Adrenal gland (tissue), 12 donors: ENCODE data around the gene SPATA2L. TPM values are rescaled to one million over a fixed set of nuclear protein-coding genes. Genes with fewer than 3 reads are reported as not detected.

Source experiments
- DNase-seq, 7 donors: peaks; one replicate each; pipeline ENCODE4 v3.0.0-alpha.2; 2019 to 2020
- H3K27ac ChIP-seq, 5 donors: fragments of 200-600 bp; sonication (generic) in 4 of 5; 1 replicate in 3 of 5; 2 replicates in 2 of 5; pipeline versions ENCODE4 v1.5.1 to v1.8.0; 2016 to 2020; ENCODE audit warnings: mild to moderate bottlenecking in 1 of 5
- H3K27me3 ChIP-seq: fragments of 200-600 bp; 2 replicates; pipeline ENCODE4 v1.8.0; 2021
- H3K36me3 ChIP-seq, 2 donors: fragments of 200-600 bp; replicated peaks in 1 of 2; 1 replicate in 1 of 2; 2 replicates in 1 of 2; pipeline versions ENCODE4 v1.5.1 to v1.8.0; 2018 to 2022
- H3K4me1 ChIP-seq, 2 donors: fragments of 200-600 bp; replicated peaks in 1 of 2; 1 replicate in 1 of 2; 2 replicates in 1 of 2; pipeline versions ENCODE4 v1.5.1 to v1.8.0; 2018 to 2021
- H3K4me3 ChIP-seq, 4 donors: fragments of 200-600 bp; sonication (generic) in 3 of 4; one replicate each; pipeline ENCODE4 v1.5.1; 2016 to 2018
- H3K9me3 ChIP-seq, 3 donors: fragments of 200-600 bp; sonication (generic) in 1 of 3; replicated peaks in 1 of 3; 1 replicate in 2 of 3; 2 replicates in 1 of 3; pipeline versions ENCODE4 v1.5.1 to v1.8.0; 2016 to 2021
- POLR2A ChIP-seq, 2 donors: fragments of 450-650 bp; IDR thresholded peaks; one replicate each; pipeline ENCODE4 v1.6.1; 2017; ENCODE audit warnings: antibody characterized with exemption in 2 of 2, mild to moderate bottlenecking in 2 of 2, moderate library complexity in 1 of 2
- WGBS, 4 donors: extraction: QIAGEN DNeasy Blood & Tissue Kit in 2 of 4; methylation state at CpG; one replicate each; pipeline versions ENCODE4 v1.1.5 to v1.1.7; 2013 to 2017; 5-methylcytosine and 5-hydroxymethylcytosine counted together
- intact Hi-C, 2 donors: fragments of 100-400 bp; cut with DNase I; formaldehyde crosslinking; loops; one replicate each; pipeline versions ENCODE4 v1.14.1 to v1.15.0; 2022 to 2023
- polyA plus RNA-seq, 3 donors: library from polyadenylated mRNA; stranded (reverse); fragments of 200-250 nt in 2 of 3; fragments of 350-450 nt in 1 of 3; fragmentation: Illumina TruSeq in 1 of 3; extraction: RNeasy Lipid Tissue Mini Kit (QIAGEN cat#74804) in 1 of 3; gene quantifications; one replicate each; pipeline ENCODE4 v1.2.3, GENCODE V29; 2013 to 2014
- total RNA-seq, 9 donors: library from RNA; depleted of rRNA in 4 of 9; stranded (reverse); fragments of >200 nt in 4 of 9; fragments of 120-200 nt in 1 of 9; fragmentation: NEBNext Ultra II Directional in 1 of 9; extraction: Animal tissue kit (Norgen Biotek cat#: 25700) in 1 of 9; gene quantifications; one replicate each; pipeline versions ENCODE4 v1.1.0 to v1.2.4, GENCODE V29; 2013 to 2023
- TF ChIP-seq, protein P1 (sequence below), 6 experiments: fragments of 450-650 bp in 4 of 6; fragments of 200-600 bp in 2 of 6; sonication (generic) in 1 of 6; IDR thresholded peaks; 1 replicate in 5 of 6; 2 replicates in 1 of 6; pipeline versions ENCODE4 v1.5.1 to v1.8.0; 2016 to 2021; ENCODE audit warnings: antibody characterized with exemption in 6 of 6, mild to moderate bottlenecking in 2 of 6, moderate library complexity in 1 of 6
- donor health status: healthy with polysubstance abuse.
- donor health status: Bipolar disorder and iron deficiency.
- donor health status: DM: yes; HTN: yes; CAD: no.
- donor health status: DM: no; HTN: no; CAD: no.
- donor health status: DM: no; HTN: no; CAD: no.
- donor health status: DM: yes; HTN: yes; CAD: no.

Gene SPATA2L
- total and polyA plus RNA-seq, 12 donors: 0.20 to 29.4 (median 11.2) TPM

DNA sequence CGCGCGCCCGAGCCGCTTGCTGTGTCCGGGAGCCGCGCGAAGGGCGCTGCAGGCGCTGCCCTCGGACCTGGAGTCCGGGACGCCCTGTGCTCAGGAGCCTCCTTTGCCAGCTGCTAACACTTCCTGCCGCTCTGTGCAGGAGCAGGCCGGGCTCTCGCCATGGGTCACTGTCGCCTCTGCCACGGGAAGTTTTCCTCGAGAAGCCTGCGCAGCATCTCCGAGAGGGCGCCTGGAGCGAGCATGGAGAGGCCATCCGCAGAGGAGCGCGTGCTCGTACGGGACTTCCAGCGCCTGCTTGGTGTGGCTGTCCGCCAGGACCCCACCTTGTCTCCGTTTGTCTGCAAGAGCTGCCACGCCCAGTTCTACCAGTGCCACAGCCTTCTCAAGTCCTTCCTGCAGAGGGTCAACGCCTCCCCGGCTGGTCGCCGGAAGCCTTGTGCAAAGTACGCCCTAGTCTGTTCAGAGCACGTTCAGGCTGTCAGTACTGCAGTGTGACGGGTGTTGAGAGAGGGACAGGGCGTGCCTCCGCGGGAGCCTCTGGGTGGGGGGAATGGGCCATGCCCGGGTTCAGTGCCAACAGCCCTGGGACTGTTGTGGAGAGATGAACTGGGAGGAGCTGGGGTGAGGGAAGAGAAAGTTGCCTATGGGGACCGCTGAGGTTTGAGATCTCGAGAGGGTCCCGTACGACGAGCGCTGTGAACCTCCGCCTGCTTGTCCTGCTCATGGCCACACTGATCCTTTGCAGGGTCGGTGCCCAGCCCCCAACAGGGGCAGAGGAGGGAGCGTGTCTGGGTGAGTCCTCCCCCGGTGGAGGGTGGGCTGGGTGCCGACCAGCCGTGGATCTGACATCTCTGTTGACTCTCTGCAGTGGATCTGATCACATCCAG, 21.1 kb upstream of the SPATA2L start:
- Histone ChIP-seq H3K4me3 (peak overlapping the region in 2 of 4 donors; percentile 47 to 100), H3K4me1 (peaks cover 26 to 46% of the 10 kb centered on the region in 2 donors), H3K9me3 (no peaks in the 10 kb centered on the region), H3K27me3 (no peaks in the 10 kb centered on the region), H3K27ac (peak overlapping the region; percentile 92 to 99 (median 96)), H3K36me3 (peaks cover 0 to 42% of the 10 kb centered on the region in 2 donors)
- peak in 5 of 7 donors; percentile 48 to 85 (median 68) for DNase-seq
- intact Hi-C loops: no loop called here
- TF ChIP-seq, protein P1, sequence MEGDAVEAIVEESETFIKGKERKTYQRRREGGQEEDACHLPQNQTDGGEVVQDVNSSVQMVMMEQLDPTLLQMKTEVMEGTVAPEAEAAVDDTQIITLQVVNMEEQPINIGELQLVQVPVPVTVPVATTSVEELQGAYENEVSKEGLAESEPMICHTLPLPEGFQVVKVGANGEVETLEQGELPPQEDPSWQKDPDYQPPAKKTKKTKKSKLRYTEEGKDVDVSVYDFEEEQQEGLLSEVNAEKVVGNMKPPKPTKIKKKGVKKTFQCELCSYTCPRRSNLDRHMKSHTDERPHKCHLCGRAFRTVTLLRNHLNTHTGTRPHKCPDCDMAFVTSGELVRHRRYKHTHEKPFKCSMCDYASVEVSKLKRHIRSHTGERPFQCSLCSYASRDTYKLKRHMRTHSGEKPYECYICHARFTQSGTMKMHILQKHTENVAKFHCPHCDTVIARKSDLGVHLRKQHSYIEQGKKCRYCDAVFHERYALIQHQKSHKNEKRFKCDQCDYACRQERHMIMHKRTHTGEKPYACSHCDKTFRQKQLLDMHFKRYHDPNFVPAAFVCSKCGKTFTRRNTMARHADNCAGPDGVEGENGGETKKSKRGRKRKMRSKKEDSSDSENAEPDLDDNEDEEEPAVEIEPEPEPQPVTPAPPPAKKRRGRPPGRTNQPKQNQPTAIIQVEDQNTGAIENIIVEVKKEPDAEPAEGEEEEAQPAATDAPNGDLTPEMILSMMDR (IDR thresholded peaks at IDR 0.05): no peak
- TF ChIP-seq POLR2A (IDR thresholded peaks at IDR 0.05): no peak
- 30 to 65% (median 36%) methylated on average over 21 to 56 of the region's 56 CpGs for WGBS, 4 donors

DNA sequence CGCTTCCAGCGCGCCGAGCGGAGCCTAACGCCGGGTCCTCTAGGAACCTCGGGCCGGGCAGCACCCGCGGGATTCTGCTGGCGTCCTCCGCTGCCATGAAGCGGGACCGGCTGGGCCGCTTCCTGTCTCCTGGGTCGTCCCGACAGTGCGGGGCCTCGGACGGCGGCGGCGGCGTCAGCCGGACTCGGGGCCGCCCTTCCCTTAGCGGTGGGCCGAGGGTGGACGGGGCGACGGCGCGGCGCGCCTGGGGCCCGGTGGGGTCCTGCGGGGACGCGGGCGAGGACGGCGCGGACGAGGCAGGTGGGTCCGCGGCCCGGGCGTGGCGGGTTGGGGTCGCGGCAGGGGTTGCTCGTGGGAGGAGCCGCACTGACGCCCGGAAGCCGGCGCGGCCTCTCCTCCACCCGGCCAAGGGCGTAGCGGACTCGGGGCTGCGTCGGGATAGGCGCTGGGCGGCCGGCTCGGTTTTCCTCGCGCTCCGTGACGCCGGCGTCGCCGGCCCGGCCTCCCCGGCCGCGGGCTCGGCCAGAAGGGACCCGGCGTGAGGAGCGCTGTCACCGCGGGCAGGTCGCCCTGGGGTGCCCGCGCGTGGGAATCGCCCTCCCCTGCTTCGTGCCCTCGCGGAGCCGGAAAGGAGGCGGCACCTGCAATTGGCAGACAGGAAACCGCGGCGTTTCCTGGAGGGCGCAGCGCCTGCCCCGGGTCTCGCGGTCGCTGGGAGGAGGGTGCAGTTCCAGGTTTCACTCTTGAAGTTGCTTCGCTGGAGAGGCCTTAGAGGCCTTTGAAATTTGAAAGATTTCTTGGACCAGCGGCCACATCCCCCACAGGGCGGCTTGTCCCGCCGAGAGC, 20.3 kb upstream of the SPATA2L start:
- H3K27me3 ChIP-seq: no peaks in the 10 kb centered on the region
- peak; percentile 61 to 82 (median 71) for DNase-seq
- H3K36me3 ChIP-seq: peaks cover 0 to 33% of the 10 kb centered on the region in 2 donors
- WGBS, 4 donors: 0% methylated on average over 11 to 112 of the region's 112 CpGs; no CpG with 5 or more reads in 1 of the 4 donors
- peaks cover 26 to 46% of the 10 kb centered on the region in 2 donors for H3K4me1 ChIP-seq
- H3K9me3 ChIP-seq: no peaks in the 10 kb centered on the region
- TF ChIP-seq POLR2A (IDR thresholded peaks at IDR 0.05): peak; percentile 38 to 62
- TF ChIP-seq, protein P1 (IDR thresholded peaks at IDR 0.05): no peak
- H3K27ac ChIP-seq: peak overlapping the region; percentile 92 to 99 (median 96)
- intact Hi-C loops: no loop called here
- H3K4me3 ChIP-seq: peak overlapping the region; percentile 47 to 100 (median 70)

DNA sequence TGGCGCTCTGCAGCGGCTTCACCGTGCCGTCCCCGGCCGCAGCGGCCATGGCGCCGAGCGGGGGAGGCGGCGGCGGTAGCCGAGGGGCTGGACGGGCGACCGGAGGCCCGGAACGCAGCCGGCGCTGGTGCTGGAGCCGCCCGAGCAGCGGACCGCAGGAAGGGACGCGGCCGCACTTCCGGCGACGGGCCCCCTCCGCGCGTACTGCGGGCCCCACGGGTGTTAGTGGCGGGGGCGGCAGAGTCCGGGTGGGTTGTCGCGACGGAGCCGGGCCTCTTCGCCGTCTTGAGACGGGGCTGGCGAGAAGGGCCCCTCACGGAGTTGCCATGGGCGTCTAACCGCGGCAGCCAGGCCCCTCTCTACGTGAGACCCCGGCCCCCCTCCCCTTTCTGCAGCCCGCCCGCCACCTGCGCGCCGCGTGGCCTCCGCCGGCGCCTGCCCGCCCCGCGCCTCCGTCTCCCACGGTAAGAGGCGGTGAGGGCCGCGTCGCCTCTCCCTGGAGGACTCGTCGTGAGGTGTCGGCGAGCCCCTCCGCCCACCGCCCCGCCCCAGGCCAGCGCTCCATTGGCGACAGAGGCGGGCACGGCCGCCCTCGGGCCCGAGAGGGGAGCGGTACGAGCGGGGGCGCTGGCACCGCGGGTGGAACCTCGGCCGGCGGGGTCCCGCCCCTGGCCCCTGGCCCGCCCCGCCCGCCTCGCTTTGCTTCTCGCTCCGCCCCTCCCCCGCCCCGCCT, 19.5 kb upstream of the SPATA2L start, which contains the start of the genes VPS9D1 and ZNF276:
TSS of gene VPS9D1 (minus strand) at position 86 of the 733 bp plus-strand sequence. CDS start at position 49, 37 bp downstream.
TSS of gene ZNF276 (plus strand) at position 725 of the 733 bp plus-strand sequence. CDS start 104 bp downstream, outside the sequence.
- H3K36me3 ChIP-seq: peaks cover 0 to 27% of the 10 kb centered on the region in 2 donors
- peak within 1 kb of the TSS; percentile 92 to 99 (median 96) for H3K27ac ChIP-seq
- intact Hi-C loops: no loop called here
- peaks cover 26 to 46% of the 10 kb centered on the region in 2 donors for H3K4me1 ChIP-seq
- peak; percentile 5 to 19 for TF ChIP-seq POLR2A (IDR thresholded peaks at IDR 0.05)
- TF ChIP-seq, protein P1 (IDR thresholded peaks at IDR 0.05): no peak
- 0% methylated on average over 86 to 100 of the region's 103 CpGs; no CpG with 5 or more reads in 2 of the 4 donors for WGBS, 4 donors
- H3K4me3 ChIP-seq: peak within 1 kb of the TSS; percentile 47 to 100 (median 86)
- no peaks in the 10 kb centered on the region for H3K27me3 ChIP-seq
- peak; percentile 73 to 91 (median 87) for DNase-seq
- no peaks in the 10 kb centered on the region for H3K9me3 ChIP-seq
